GM23338 (cell line): ENCODE data around the gene NPHP1. TPM values are rescaled to one million over a fixed set of nuclear protein-coding genes. Genes with fewer than 3 reads are reported as not detected.

ENCODE experiments used
- ATAC-seq: fragments of 200-7000 bp; cut with Tn5 transposase; 3 replicates; pipeline ENCODE4 v1.9.1; 2020
- DNase-seq: peaks from one replicate; pipeline ENCODE4 v3.0.0-alpha.2; 2015; ENCODE audit warnings: low spot score
- H2AFZ ChIP-seq: fragments of 200-600 bp; sonication (generic); 2 replicates; pipeline ENCODE4 v1.8.0; 2016; ENCODE audit warnings: antibody characterized with exemption, mild to moderate bottlenecking, moderate library complexity
- H3F3A ChIP-seq: fragments of 200-600 bp; sonication (generic); replicated peaks from 2 replicates; pipeline ENCODE4 v1.8.0; 2017; ENCODE audit warnings: antibody characterized with exemption, mixed run types, low read depth
- H3K27ac ChIP-seq: fragments of 200-600 bp; sonication (generic); 2 replicates; pipeline ENCODE4 v1.6.1; 2016; ENCODE audit warnings: low read depth
- H3K27me3 ChIP-seq: fragments of 200-600 bp; sonication (generic); 2 replicates; pipeline ENCODE4 v1.8.0; 2016; ENCODE audit warnings: mild to moderate bottlenecking, mixed run types, moderate library complexity; ENCODE audit not compliant: insufficient read depth
- H3K36me3 ChIP-seq: fragments of 200-600 bp; sonication (generic); 2 replicates; pipeline ENCODE4 v1.8.0; 2016; ENCODE audit warnings: mild to moderate bottlenecking; ENCODE audit not compliant: insufficient read depth
- H3K4me1 ChIP-seq: fragments of 200-600 bp; sonication (generic); 2 replicates; pipeline ENCODE4 v1.8.0; 2016; ENCODE audit warnings: mild to moderate bottlenecking, moderate library complexity; ENCODE audit not compliant: insufficient read depth
- H3K4me2 ChIP-seq: fragments of 200-600 bp; sonication (generic); 2 replicates; pipeline ENCODE4 v1.7.1; 2017; ENCODE audit warnings: mixed run types
- H3K4me3 ChIP-seq: fragments of 200-600 bp; sonication (generic); 2 replicates; pipeline ENCODE4 v1.6.1; 2016; ENCODE audit warnings: mixed run types
- H3K79me2 ChIP-seq: fragments of 200-600 bp; sonication (generic); replicated peaks from 2 replicates; pipeline ENCODE4 v1.8.0; 2017; ENCODE audit warnings: mild to moderate bottlenecking; ENCODE audit not compliant: insufficient read depth
- H3K9me2 ChIP-seq: fragments of 200-600 bp; sonication (generic); 2 replicates; pipeline ENCODE4 v1.8.0; 2017; ENCODE audit not compliant: insufficient read depth
- H4K20me1 ChIP-seq: fragments of 200-600 bp; sonication (generic); replicated peaks from 2 replicates; pipeline ENCODE4 v1.8.0; 2017; ENCODE audit warnings: mild to moderate bottlenecking; ENCODE audit not compliant: insufficient read depth
- H3K27ac Mint-ChIP-seq: 2 replicates; pipeline ENCODE4 v1.8.0; 2020; ENCODE audit warnings: inconsistent platforms, mild to moderate bottlenecking, moderate library complexity, mixed read lengths
- H3K27me3 Mint-ChIP-seq: 3 replicates; pipeline ENCODE4 v1.8.0; 2022; ENCODE audit warnings: low read depth, mild to moderate bottlenecking, moderate library complexity, mixed read lengths, inconsistent platforms; ENCODE audit not compliant: insufficient read depth, poor library complexity
- H3K36me3 Mint-ChIP-seq: 3 replicates; pipeline ENCODE4 v1.8.0; 2021; ENCODE audit warnings: low read depth, mild to moderate bottlenecking, inconsistent platforms, moderate library complexity, mixed read lengths
- H3K4me1 Mint-ChIP-seq: 3 replicates; pipeline ENCODE4 v1.8.0; 2020; ENCODE audit warnings: mild to moderate bottlenecking, inconsistent platforms, mixed read lengths
- H3K4me3 Mint-ChIP-seq: 3 replicates; pipeline ENCODE4 v1.8.0; 2021; ENCODE audit warnings: moderate library complexity, mild to moderate bottlenecking, inconsistent platforms, mixed read lengths
- H3K9me3 Mint-ChIP-seq: 3 replicates; pipeline ENCODE4 v1.8.0; 2020; ENCODE audit warnings: moderate library complexity, mild to moderate bottlenecking, inconsistent platforms, mixed read lengths
- EZH2phosphoT487 ChIP-seq: fragments of 200-600 bp; sonication (generic); IDR thresholded peaks from one replicate; pipeline ENCODE4 v1.8.1; 2018; ENCODE audit warnings: antibody characterized with exemption; ENCODE audit not compliant: unreplicated experiment
- NANOG ChIP-seq: IDR thresholded peaks from 2 replicates; pipeline ENCODE4 v1.6.1; 2016; ENCODE audit warnings: antibody characterized with exemption, borderline replicate concordance
- REST ChIP-seq: IDR thresholded peaks from one replicate; pipeline ENCODE4 v1.6.1; 2018; ENCODE audit warnings: antibody characterized with exemption; ENCODE audit not compliant: unreplicated experiment
- ZNF114 ChIP-seq: fragments of 250-450 bp; sonication (Bioruptor Pico); IDR thresholded peaks from 2 replicates; pipeline ENCODE4 v1.5.0; 2020; ENCODE audit warnings: mild to moderate bottlenecking, moderate library complexity
- ZNF462 ChIP-seq: fragments of 250-450 bp; sonication (Bioruptor Pico); IDR thresholded peaks from 2 replicates; pipeline ENCODE4 v1.5.0; 2020; ENCODE audit warnings: mild to moderate bottlenecking, moderate library complexity
- polyA plus RNA-seq: library from polyadenylated mRNA; unstranded; fragments of >200 nt; fragmentation: Nextera tagmentation; extraction: Ambion mirVana; gene quantifications from 2 replicates; pipeline ENCODE4 v1.2.1, GENCODE V29; 2016
- total RNA-seq: library from RNA; depleted of rRNA; stranded (reverse); fragments of >200 nt; shearing (Covaris generic); gene quantifications from 2 replicates; pipeline ENCODE4 v1.2.3, GENCODE V29; 2014

NPHP1 gene
- total and polyA plus RNA-seq, 2 experiments from 2014 or later = 4.6 to 10.0 TPM

- TF ChIP-seq REST = no peak
Observed at GRCh38 chr2:110143982-110144381, 60.8 kb downstream of the NPHP1 start (continued).

DNA sequence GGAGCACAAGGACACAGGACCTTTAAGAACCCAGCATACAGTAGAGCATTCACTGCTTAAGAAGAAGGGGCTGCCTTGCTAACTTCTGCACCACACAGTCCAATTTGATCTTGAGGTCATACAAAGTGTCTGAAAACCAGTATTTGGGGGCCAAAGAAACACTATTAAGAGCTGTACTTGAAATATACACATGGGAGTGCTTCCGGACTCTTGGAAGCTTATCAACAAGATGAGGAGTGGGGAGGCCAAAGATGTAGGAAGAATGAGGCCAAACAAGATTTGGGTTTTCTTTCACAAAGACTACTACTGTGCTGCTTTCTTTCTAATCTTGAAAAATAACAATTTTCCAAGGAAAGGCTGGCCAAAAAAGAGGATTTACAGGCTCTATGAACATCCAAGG lies 64.4 kb downstream of the NPHP1 start:
- no peaks in the 10 kb centered on the region for H3K36me3 ChIP-seq
- Mint-ChIP-seq H3K4me1 (no peaks in the 10 kb centered on the region), H3K4me3 (no peak overlapping the region), H3K36me3 (no peaks in the 10 kb centered on the region), H3K27ac (no peak overlapping the region), H3K27me3 (no peaks in the 10 kb centered on the region), H3K9me3 (no peaks in the 10 kb centered on the region)
- no peaks in the 10 kb centered on the region for H3F3A ChIP-seq
- TF ChIP-seq ZNF462 (CRISPR knock-in tag) (no peak), EZH2phosphoT487 (no peak), NANOG (no peak), REST (no peak), ZNF114 (no peak)
- no peaks in the 10 kb centered on the region for H4K20me1 ChIP-seq
- H2AFZ ChIP-seq = no peak overlapping the region
- no peak overlapping the region for H3K27ac ChIP-seq
- ATAC-seq = no peak
- no peak for DNase-seq
- no peaks in the 10 kb centered on the region for H3K9me2 ChIP-seq
- H3K79me2 ChIP-seq = no peaks in the 10 kb centered on the region
- no peak overlapping the region for H3K4me2 ChIP-seq
- H3K27me3 ChIP-seq = no peaks in the 10 kb centered on the region
- no peaks in the 10 kb centered on the region for H3K4me1 ChIP-seq
- H3K4me3 ChIP-seq = no peak overlapping the region
